ENCODE data around the gene DYSF. TPM values are rescaled to one million over a fixed set of nuclear protein-coding genes. Genes with fewer than 3 reads are reported as not detected.
A peak's percentile ranks its signal among the peaks of the same experiment; 100 is the strongest.

DYSF gene
- total RNA-seq, 4 donors from 2014 or later = 2.4 to 10.6 (median 4.3) TPM

GRCh38 chr2:71547616-71548285 lies 94.4 kb downstream of the DYSF start:
- no peak overlapping the region for H3K27ac ChIP-seq
- no peaks in the 10 kb centered on the region for H3K9me3 ChIP-seq
- H3K4me3 ChIP-seq = no peak overlapping the region
- 79 to 80% methylated on average over 7 to 10 of the region's 13 CpGs for WGBS, 2 donors
- no peak for DNase-seq
- TF ChIP-seq CTCF (IDR thresholded peaks at IDR 0.05) (no peak), POLR2A (IDR thresholded peaks at IDR 0.05) (no peak)
- no peaks in the 10 kb centered on the region for H3K36me3 ChIP-seq
- H3K27me3 ChIP-seq = peaks cover 0 to 24% (median 0%) of the 10 kb centered on the region in 4 donors
- H3K4me1 ChIP-seq = peaks cover 0 to 13% (median 3%) of the 10 kb centered on the region in 3 donors
- intact Hi-C loops (cut with DNase I) = loop anchor here (5.0 to 10.0 kb wide), 2 partner anchors 247 to 605 kb away; no protein-coding TSS in a partner anchor

DNA sequence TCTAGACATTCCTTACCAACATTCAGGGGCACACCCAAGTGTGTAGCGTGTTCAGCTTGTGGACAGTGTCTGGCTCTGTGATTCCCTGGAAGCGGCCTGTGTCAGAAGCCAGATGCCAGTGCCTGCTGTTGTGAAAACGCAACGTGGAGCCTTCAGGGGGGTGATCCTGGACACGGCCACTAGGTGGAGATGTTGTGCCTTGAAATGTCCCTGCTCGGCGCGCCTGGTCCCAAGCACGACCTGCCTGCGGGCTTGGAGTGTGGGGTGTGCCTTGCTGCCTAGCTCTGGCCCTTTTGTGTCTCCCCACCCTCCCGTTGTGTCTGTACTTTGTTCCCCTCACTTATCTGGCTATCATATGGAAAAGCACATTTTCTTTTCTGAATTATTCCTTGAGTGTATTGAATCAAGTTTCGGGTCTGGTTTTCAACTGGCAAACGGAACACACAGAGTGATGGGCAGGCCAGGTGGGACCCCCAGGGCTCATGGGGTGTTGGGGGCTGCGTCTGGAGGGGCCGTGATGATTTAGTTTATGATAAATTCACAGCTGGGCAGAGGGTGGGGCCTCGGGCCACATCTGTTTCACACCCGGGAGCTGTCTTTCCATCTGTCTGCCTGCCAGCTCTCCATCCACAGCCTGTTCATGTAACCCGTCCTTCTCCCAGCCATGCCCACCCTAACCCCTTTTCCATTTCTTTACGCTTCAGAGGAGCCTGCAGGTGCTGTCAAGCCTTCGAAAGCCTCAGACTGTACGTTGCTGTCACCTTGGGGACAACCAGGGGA lies 95.5 kb downstream of the DYSF start:
- intact Hi-C loops (cut with DNase I) = loop anchor here (5.0 to 10.0 kb wide), 2 partner anchors 246 to 603 kb away; no protein-coding TSS in a partner anchor
- no peak for DNase-seq
- Histone ChIP-seq H3K4me3 (no peak overlapping the region), H3K9me3 (no peaks in the 10 kb centered on the region), H3K27ac (no peak overlapping the region), H3K4me1 (peaks cover 0 to 13% (median 3%) of the 10 kb centered on the region in 3 donors), H3K27me3 (peaks cover 0 to 24% (median 0%) of the 10 kb centered on the region in 4 donors), H3K36me3 (no peaks in the 10 kb centered on the region)
- TF ChIP-seq POLR2A (IDR thresholded peaks at IDR 0.05) = no peak
- TF ChIP-seq CTCF (IDR thresholded peaks at IDR 0.05) = peak; percentile 48 to 92 (median 84)
- WGBS, 2 donors = 62 to 64% methylated on average over 10 to 13 of the region's 21 CpGs

DNA sequence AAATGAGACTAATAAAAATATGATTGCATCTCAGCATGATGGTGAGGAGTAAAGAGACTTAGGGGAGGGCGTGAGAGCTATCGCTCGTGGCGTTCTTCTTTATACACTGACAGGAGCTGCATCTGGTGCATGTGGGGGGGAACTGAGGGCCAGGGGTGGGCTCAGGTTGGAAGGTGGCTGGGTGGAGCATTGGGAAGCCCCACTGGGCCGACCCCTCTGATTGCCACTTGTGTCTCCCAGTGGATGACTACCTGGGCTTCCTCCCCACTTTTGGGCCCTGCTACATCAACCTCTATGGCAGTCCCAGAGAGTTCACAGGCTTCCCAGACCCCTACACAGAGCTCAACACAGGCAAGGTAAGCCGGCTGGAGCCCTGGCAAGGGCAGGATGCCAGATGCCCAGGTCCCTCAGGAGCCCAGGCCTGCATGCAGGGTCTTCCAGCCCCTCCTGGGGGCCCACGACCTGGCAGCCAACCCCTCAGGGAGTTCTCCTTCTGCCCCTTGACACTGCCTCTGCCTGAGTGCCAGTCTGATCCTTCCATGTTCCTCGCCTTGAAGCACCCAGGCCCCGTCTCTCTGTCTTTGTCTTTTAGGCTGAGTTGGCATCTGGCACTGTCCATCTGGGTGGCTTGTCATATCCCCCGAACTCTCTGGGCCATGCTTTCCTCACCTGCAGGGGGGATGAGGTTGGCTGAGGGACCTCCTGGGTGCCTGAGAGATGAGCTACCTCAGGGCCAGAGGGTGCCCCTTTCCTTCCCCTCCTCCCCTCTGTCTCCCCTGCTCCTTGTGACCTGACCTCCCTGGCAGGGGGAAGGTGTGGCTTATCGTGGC lies 97.7 kb downstream of the DYSF start:
- H3K27me3 ChIP-seq = peaks cover 0 to 9% (median 0%) of the 10 kb centered on the region in 4 donors
- no peak for DNase-seq
- intact Hi-C loops (cut with DNase I) = no loop called here
- TF ChIP-seq POLR2A (IDR thresholded peaks at IDR 0.05) (no peak), CTCF (IDR thresholded peaks at IDR 0.05) (no peak)
- 85 to 89% methylated on average over 6 of the region's 11 CpGs for WGBS, 2 donors
- H3K4me1 ChIP-seq = no peaks in the 10 kb centered on the region
- no peak overlapping the region for H3K4me3 ChIP-seq
- H3K27ac ChIP-seq = no peak overlapping the region
- H3K9me3 ChIP-seq = no peaks in the 10 kb centered on the region
- H3K36me3 ChIP-seq = no peaks in the 10 kb centered on the region

GRCh38 chr2:71551631-71551915 lies 98.2 kb downstream of the DYSF start:
- WGBS, 2 donors = 94% methylated on average over 6 of the region's 9 CpGs; no CpG with 5 or more reads in 1 of the 2 donors
- DNase-seq = no peak
- intact Hi-C loops (cut with DNase I) = no loop called here
- TF ChIP-seq POLR2A (IDR thresholded peaks at IDR 0.05) = no peak
- no peak for TF ChIP-seq CTCF (IDR thresholded peaks at IDR 0.05)
- Histone ChIP-seq H3K4me3 (no peak overlapping the region), H3K27ac (no peak overlapping the region), H3K9me3 (no peaks in the 10 kb centered on the region), H3K4me1 (no peaks in the 10 kb centered on the region), H3K36me3 (no peaks in the 10 kb centered on the region), H3K27me3 (peaks cover 0 to 5% (median 0%) of the 10 kb centered on the region in 4 donors)

Data from esophagus squamous epithelium (tissue), 5 donors.